PC-9 (cell line): ENCODE data around the gene RASAL3. TPM values are rescaled to one million over a fixed set of nuclear protein-coding genes. Genes with fewer than 3 reads are reported as not detected.

ENCODE experiments used
- BruUV-seq: library from RNA; stranded (reverse); fragments of 400-500 nt; replicated peaks from 2 replicates; lab custom pipeline; 2021; lab: Mats Ljungman, UMichigan
- CTCF ChIA-PET: fragments of 300-600 bp; sonication (Branson Sonifier 250); formaldehyde crosslinking; loops from one replicate; lab custom pipeline; 2022; ENCODE audit warnings: antibody characterized with exemption; lab: Charles Lee
- POLR2A ChIA-PET: fragments of 300-600 bp; sonication (Branson Sonifier 250); formaldehyde crosslinking; loops from one replicate; lab custom pipeline; 2022; ENCODE audit warnings: antibody characterized with exemption; ENCODE audit not compliant: unreplicated experiment; lab: Charles Lee
- DNase-seq, 2 experiments: peaks; one replicate each; pipeline versions ENCODE4 v3.0.0 to v3.0.0-alpha.2; 2015 to 2022; ENCODE audit warnings: mixed read lengths in 1 of 2
- H2AFZ ChIP-seq: fragments of 200-600 bp; sonication (generic); 2 replicates; pipeline ENCODE4 v1.8.1; 2017; ENCODE audit warnings: antibody characterized with exemption
- H3F3A ChIP-seq: fragments of 200-600 bp; sonication (generic); 2 replicates; pipeline ENCODE4 v1.8.1; 2017; ENCODE audit warnings: antibody characterized with exemption, mild to moderate bottlenecking, low read depth; ENCODE audit not compliant: insufficient read depth
- H3K27ac ChIP-seq: fragments of 200-600 bp; sonication (generic); 2 replicates; pipeline ENCODE4 v1.6.1; 2016; ENCODE audit warnings: mixed run types
- H3K27me3 ChIP-seq: fragments of 200-600 bp; sonication (generic); 2 replicates; pipeline ENCODE4 v1.6.1; 2016; ENCODE audit warnings: low read depth, mixed run types; ENCODE audit not compliant: insufficient read depth
- H3K36me3 ChIP-seq: fragments of 200-600 bp; sonication (generic); 2 replicates; pipeline ENCODE4 v1.6.1; 2016; ENCODE audit warnings: low read depth, mixed run types
- H3K4me1 ChIP-seq: fragments of 200-600 bp; sonication (generic); replicated peaks from 2 replicates; pipeline ENCODE4 v1.6.1; 2016; ENCODE audit warnings: mixed run types; ENCODE audit not compliant: insufficient read depth
- H3K4me2 ChIP-seq: fragments of 200-600 bp; sonication (generic); 2 replicates; pipeline ENCODE4 v1.6.1; 2017; ENCODE audit warnings: mixed run types
- H3K4me3 ChIP-seq: fragments of 200-600 bp; sonication (generic); 2 replicates; pipeline ENCODE4 v1.6.1; 2016; ENCODE audit warnings: mixed run types
- H3K79me2 ChIP-seq: fragments of 200-600 bp; sonication (generic); 2 replicates; pipeline ENCODE4 v1.6.1; 2017; ENCODE audit warnings: low read depth, mixed run types
- H3K9me2 ChIP-seq: fragments of 200-600 bp; sonication (generic); 2 replicates; pipeline ENCODE4 v1.8.1; 2017; ENCODE audit warnings: mild to moderate bottlenecking; ENCODE audit not compliant: insufficient read depth
- H3K9me3 ChIP-seq: fragments of 200-600 bp; sonication (generic); 2 replicates; pipeline ENCODE4 v1.8.1; 2016; ENCODE audit warnings: low read depth; ENCODE audit not compliant: insufficient read depth
- H4K20me1 ChIP-seq: fragments of 200-600 bp; sonication (generic); 2 replicates; pipeline ENCODE4 v1.8.1; 2017; ENCODE audit not compliant: insufficient read depth
- CTCF ChIP-seq: fragments of 200-600 bp; sonication (generic); conservative IDR thresholded peaks from 2 replicates; pipeline ENCODE4 v1.6.1; 2017; ENCODE audit warnings: mixed run types, antibody characterized with exemption, mild to moderate bottlenecking, moderate library complexity
- EZH2 ChIP-seq: fragments of 200-600 bp; sonication (generic); IDR thresholded peaks from 2 replicates; pipeline ENCODE4 v1.8.0; 2017; ENCODE audit warnings: antibody characterized with exemption, low read depth
- intact Hi-C: fragments of 100-400 bp; cut with micrococcal nuclease; formaldehyde crosslinking; loops from one replicate; pipeline ENCODE4 v1.10.0; 2022; ENCODE audit not compliant: unreplicated experiment
- total RNA-seq: library from RNA; stranded (reverse); gene quantifications from 2 replicates; pipeline ENCODE4 v1.2.3, GENCODE V29; 2021

RASAL3 gene
- total RNA-seq, 1 experiment from 2014 or later: not detected

GRCh38 chr19:15461694-15462093 is 2.6 kb downstream of the RASAL3 start:
- H3K27me3 ChIP-seq: no peaks in the 10 kb centered on the region

DNA sequence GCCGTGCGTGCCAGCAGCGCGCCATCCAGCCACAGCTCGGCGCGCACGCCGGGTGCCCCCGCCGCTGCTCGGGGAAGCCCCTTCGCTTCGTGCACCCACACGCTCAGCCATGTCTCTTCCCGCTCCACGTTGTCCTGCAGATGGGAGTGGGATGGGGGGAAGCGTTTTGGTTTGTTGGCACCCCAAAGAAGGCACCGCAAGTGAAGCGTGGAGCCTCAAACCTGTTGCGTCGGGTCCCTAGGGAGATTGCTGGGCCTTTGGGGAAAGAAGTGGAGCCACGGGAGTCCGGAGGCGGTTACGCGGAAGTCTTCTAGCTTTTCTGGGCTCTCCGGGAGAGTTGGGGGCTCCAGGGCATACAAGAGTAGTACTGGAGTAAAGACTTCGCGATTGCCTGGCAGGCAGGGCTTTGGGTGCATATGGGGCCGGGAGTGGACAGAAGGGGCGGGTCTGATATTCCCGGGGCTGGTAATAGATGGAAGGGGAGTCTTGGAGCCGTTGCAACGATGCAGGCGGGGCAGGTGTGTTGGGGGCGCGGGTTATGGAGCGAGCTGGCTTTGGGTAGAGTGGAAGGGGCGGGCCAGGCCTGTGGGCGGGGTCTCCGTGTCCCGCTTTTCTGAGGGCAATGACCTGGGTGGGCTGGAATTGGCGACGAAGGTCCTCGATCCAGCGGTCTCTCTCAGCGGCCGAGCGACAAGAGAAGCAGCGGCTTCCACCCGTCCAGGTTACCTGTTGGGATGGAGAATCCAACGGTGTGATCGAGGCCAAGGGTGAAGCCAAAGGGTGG is 6.5 kb downstream of the RASAL3 start:
- Histone ChIP-seq H3F3A (no peaks in the 10 kb centered on the region), H2AFZ (no peak overlapping the region), H3K4me1 (peaks cover 1% of the 10 kb centered on the region; the same call in 1 of the 2 replicates), H3K27me3 (no peaks in the 10 kb centered on the region), H3K27ac (no peak overlapping the region), H4K20me1 (no peaks in the 10 kb centered on the region; the same call in 1 of the 2 replicates), H3K36me3 (no peaks in the 10 kb centered on the region), H3K4me2 (no peak overlapping the region), H3K9me2 (no peaks in the 10 kb centered on the region), H3K9me3 (no peaks in the 10 kb centered on the region), H3K4me3 (no peak overlapping the region), H3K79me2 (no peaks in the 10 kb centered on the region)
- BruUV-seq: no TSS peak
- CTCF ChIA-PET: no interaction called here
- POLR2A ChIA-PET: no interaction called here
- no peak for TF ChIP-seq EZH2
- no peak for TF ChIP-seq CTCF
- no peak for DNase-seq
- intact Hi-C loops: no loop called here

More at GRCh38 chr19:15461694-15462093, 2.6 kb downstream of the RASAL3 start:
- intact Hi-C loops: no loop called here
- Histone ChIP-seq H3K9me3 (no peaks in the 10 kb centered on the region), H2AFZ (no peak overlapping the region), H4K20me1 (no peaks in the 10 kb centered on the region; the same call in 1 of the 2 replicates), H3K27ac (no peak overlapping the region), H3K79me2 (no peaks in the 10 kb centered on the region), H3K4me3 (no peak overlapping the region), H3K36me3 (no peaks in the 10 kb centered on the region), H3K9me2 (no peaks in the 10 kb centered on the region), H3K4me2 (no peak overlapping the region), H3K4me1 (peaks cover 3% of the 10 kb centered on the region; the same call in 1 of the 2 replicates), H3F3A (peaks cover 5% of the 10 kb centered on the region; the same call in 1 of the 2 replicates)
- ChIA-PET POLR2A (no interaction called here), CTCF (no interaction called here)
- no peak for DNase-seq
- no TSS peak for BruUV-seq
- TF ChIP-seq CTCF (no peak), EZH2 (no peak)

GRCh38 chr19:15456871-15457700 is 7.3 kb downstream of the RASAL3 start:
- Histone ChIP-seq H3F3A (peaks cover under 1% of the 10 kb centered on the region; the same call in 1 of the 2 replicates), H3K9me3 (no peaks in the 10 kb centered on the region), H2AFZ (no peak overlapping the region), H3K36me3 (no peaks in the 10 kb centered on the region), H3K9me2 (no peaks in the 10 kb centered on the region), H3K4me2 (no peak overlapping the region), H3K27ac (no peak overlapping the region), H3K27me3 (no peaks in the 10 kb centered on the region), H3K4me1 (peaks cover 5% of the 10 kb centered on the region; the same call in 1 of the 2 replicates), H4K20me1 (no peaks in the 10 kb centered on the region; the same call in 1 of the 2 replicates), H3K79me2 (no peaks in the 10 kb centered on the region), H3K4me3 (no peak overlapping the region)
- intact Hi-C loops: no loop called here
- TF ChIP-seq CTCF (no peak), EZH2 (no peak)
- CTCF ChIA-PET: no interaction called here
- POLR2A ChIA-PET: no interaction called here
- DNase-seq: no peak
- no TSS peak for BruUV-seq
